Measurements from ENCODE around the gene CCDC91.

The CCDC91 gene

DNA sequence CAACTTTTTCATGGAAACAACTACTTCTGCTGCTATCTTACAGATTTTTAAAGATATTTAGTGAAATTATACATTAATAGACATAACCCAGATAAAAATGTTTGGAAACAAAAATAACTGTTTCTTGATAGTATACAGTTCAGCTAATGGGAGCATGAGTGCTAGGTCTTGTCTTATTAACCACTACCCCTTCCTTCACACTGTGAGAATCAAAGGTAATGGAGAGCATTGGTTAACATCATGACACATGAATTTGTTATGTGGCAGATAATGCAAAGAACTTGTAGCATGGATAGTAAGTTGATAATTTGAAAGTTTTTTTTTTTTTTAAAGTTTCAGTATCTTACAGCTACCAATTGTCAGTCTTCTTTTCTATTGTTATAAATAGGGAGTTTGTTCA, 44.2 kb downstream of the CCDC91 start:
- POLR2A ChIA-PET, result no interaction called here
- Histone ChIP-seq H3K36me3 (ENCODE audit: control insufficient read depth in 2 of 2, insufficient read depth in 1 of 2, low read length in 2 of 2) (no peaks in the 10 kb centered on the region), H3K27ac (ENCODE audit: extremely low read depth, low read depth, low read length) (no peak overlapping the region), H3K4me1 (ENCODE audit: control insufficient read depth, insufficient read depth, low read length) (no peaks in the 10 kb centered on the region; the same call in 1 of the 2 replicates), H3K9me3 (ENCODE audit: control insufficient read depth, insufficient read depth, low read depth, low read length) (no peaks in the 10 kb centered on the region), H3K4me3 (ENCODE audit: low read depth, low read length) (no peak overlapping the region)
- CTCF ChIA-PET, result no interaction called here
- TF ChIP-seq ZNF555 (tag by site-specific recombination; conservative IDR thresholded peaks at IDR 0.05) (no peak), ZNF138 (tag by site-specific recombination; IDR thresholded peaks at IDR 0.05; ENCODE audit: borderline replicate concordance) (no peak), ZSCAN23 (tag by site-specific recombination; IDR thresholded peaks at IDR 0.05) (no peak), ZBTB17 (tag by site-specific recombination; IDR thresholded peaks at IDR 0.05) (no peak), GLIS2 (tag by site-specific recombination; IDR thresholded peaks at IDR 0.05) (no peak), ZNF792 (tag by site-specific recombination; IDR thresholded peaks at IDR 0.05) (no peak), ZNF558 (tag by site-specific recombination; IDR thresholded peaks at IDR 0.05) (no peak), ZNF239 (tag by site-specific recombination; IDR thresholded peaks at IDR 0.05) (no peak), ZBTB1 (tag by site-specific recombination; IDR thresholded peaks at IDR 0.05) (no peak)
- TF ChIP-seq, protein P1, sequence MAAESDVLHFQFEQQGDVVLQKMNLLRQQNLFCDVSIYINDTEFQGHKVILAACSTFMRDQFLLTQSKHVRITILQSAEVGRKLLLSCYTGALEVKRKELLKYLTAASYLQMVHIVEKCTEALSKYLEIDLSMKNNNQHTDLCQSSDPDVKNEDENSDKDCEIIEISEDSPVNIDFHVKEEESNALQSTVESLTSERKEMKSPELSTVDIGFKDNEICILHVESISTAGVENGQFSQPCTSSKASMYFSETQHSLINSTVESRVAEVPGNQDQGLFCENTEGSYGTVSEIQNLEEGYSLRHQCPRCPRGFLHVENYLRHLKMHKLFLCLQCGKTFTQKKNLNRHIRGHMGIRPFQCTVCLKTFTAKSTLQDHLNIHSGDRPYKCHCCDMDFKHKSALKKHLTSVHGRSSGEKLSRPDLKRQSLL (tag by site-specific recombination; IDR thresholded peaks at IDR 0.05), result no peak

DNA sequence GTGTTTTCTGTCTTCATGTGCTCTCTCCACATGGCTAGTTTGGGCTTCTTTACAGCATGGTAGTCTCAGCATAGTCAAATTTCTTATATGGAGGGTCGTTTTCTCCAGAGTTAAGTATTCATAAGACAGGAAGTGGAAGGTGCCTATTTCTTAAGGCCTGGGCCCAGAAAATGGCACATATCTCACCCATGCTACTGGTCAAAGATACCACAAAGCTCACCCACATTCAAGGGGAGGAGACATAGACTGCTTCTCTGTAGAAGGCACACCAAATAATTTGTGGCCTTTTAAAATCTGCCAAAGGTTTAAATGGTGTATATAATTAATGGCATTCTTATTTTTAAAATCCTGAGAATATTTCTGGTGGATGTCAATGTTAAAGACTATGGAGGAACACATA, 44.8 kb downstream of the CCDC91 start:
- Histone ChIP-seq H3K27ac (ENCODE audit: extremely low read depth, low read depth, low read length) (no peak overlapping the region), H3K9me3 (ENCODE audit: control insufficient read depth, insufficient read depth, low read depth, low read length) (no peaks in the 10 kb centered on the region), H3K4me1 (ENCODE audit: control insufficient read depth, insufficient read depth, low read length) (no peaks in the 10 kb centered on the region; the same call in 1 of the 2 replicates), H3K36me3 (ENCODE audit: control insufficient read depth in 2 of 2, insufficient read depth in 1 of 2, low read length in 2 of 2) (no peaks in the 10 kb centered on the region), H3K4me3 (ENCODE audit: low read depth, low read length) (no peak overlapping the region)
- POLR2A ChIA-PET, result no interaction called here
- TF ChIP-seq ZNF510 (tag by site-specific recombination; IDR thresholded peaks at IDR 0.05; ENCODE audit: insufficient replicate concordance), result no peak
- TF ChIP-seq ZNF777 (tag by site-specific recombination; IDR thresholded peaks at IDR 0.05; ENCODE audit: borderline replicate concordance), result no peak
- no peak for TF ChIP-seq ZNF791 (tag by site-specific recombination; IDR thresholded peaks at IDR 0.05)
- TF ChIP-seq, protein P2, sequence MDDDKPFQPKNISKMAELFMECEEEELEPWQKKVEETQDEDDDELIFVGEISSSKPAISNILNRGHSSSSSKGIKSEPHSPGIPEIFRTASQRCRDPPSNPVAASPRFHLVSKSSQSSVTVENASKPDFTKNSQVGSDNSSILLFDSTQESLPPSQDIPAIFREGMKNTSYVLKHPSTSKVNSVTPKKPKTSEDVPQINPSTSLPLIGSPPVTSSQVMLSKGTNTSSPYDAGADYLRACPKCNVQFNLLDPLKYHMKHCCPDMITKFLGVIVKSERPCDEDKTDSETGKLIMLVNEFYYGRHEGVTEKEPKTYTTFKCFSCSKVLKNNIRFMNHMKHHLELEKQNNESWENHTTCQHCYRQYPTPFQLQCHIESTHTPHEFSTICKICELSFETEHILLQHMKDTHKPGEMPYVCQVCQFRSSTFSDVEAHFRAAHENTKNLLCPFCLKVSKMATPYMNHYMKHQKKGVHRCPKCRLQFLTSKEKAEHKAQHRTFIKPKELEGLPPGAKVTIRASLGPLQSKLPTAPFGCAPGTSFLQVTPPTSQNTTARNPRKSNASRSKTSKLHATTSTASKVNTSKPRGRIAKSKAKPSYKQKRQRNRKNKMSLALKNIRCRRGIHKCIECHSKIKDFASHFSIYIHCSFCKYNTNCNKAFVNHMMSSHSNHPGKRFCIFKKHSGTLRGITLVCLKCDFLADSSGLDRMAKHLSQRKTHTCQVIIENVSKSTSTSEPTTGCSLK (tag by site-specific recombination; IDR thresholded peaks at IDR 0.05), result no peak
- TF ChIP-seq ZNF785 (tag by site-specific recombination; IDR thresholded peaks at IDR 0.05), result no peak
- TF ChIP-seq ZNF555 (tag by site-specific recombination; conservative IDR thresholded peaks at IDR 0.05), result no peak
- TF ChIP-seq ZNF2 (tag by site-specific recombination; IDR thresholded peaks at IDR 0.05), result no peak
- no peak for TF ChIP-seq ZFP69B (tag by site-specific recombination; IDR thresholded peaks at IDR 0.05)
- no peak for TF ChIP-seq EGR2 (tag by site-specific recombination; IDR thresholded peaks at IDR 0.05; ENCODE audit: low read depth)
- TF ChIP-seq, protein P3, sequence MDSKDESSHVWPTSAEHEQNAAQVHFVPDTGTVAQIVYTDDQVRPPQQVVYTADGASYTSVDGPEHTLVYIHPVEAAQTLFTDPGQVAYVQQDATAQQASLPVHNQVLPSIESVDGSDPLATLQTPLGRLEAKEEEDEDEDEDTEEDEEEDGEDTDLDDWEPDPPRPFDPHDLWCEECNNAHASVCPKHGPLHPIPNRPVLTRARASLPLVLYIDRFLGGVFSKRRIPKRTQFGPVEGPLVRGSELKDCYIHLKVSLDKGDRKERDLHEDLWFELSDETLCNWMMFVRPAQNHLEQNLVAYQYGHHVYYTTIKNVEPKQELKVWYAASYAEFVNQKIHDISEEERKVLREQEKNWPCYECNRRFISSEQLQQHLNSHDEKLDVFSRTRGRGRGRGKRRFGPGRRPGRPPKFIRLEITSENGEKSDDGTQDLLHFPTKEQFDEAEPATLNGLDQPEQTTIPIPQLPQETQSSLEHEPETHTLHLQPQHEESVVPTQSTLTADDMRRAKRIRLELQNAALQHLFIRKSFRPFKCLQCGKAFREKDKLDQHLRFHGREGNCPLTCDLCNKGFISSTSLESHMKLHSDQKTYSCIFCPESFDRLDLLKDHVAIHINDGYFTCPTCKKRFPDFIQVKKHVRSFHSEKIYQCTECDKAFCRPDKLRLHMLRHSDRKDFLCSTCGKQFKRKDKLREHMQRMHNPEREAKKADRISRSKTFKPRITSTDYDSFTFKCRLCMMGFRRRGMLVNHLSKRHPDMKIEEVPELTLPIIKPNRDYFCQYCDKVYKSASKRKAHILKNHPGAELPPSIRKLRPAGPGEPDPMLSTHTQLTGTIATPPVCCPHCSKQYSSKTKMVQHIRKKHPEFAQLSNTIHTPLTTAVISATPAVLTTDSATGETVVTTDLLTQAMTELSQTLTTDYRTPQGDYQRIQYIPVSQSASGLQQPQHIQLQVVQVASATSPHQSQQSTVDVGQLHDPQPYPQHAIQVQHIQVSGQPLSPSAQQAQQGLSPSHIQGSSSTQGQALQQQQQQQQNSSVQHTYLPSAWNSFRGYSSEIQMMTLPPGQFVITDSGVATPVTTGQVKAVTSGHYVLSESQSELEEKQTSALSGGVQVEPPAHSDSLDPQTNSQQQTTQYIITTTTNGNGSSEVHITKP (tag by site-specific recombination; IDR thresholded peaks at IDR 0.05), result no peak
- TF ChIP-seq SCRT2 (tag by site-specific recombination; IDR thresholded peaks at IDR 0.05), result no peak
- TF ChIP-seq FEZF1 (tag by site-specific recombination; IDR thresholded peaks at IDR 0.05), result no peak
- TF ChIP-seq ZNF302 (tag by site-specific recombination; IDR thresholded peaks at IDR 0.05; ENCODE audit: low read depth), result no peak
- TF ChIP-seq ZNF626 (tag by site-specific recombination; IDR thresholded peaks at IDR 0.05), result no peak
- no peak for TF ChIP-seq WT1 (tag by site-specific recombination; IDR thresholded peaks at IDR 0.05)
- no peak for TF ChIP-seq ZNF169 (tag by site-specific recombination; IDR thresholded peaks at IDR 0.05)
- no peak for TF ChIP-seq RBAK (tag by site-specific recombination; IDR thresholded peaks at IDR 0.05)
- TF ChIP-seq, protein P4, sequence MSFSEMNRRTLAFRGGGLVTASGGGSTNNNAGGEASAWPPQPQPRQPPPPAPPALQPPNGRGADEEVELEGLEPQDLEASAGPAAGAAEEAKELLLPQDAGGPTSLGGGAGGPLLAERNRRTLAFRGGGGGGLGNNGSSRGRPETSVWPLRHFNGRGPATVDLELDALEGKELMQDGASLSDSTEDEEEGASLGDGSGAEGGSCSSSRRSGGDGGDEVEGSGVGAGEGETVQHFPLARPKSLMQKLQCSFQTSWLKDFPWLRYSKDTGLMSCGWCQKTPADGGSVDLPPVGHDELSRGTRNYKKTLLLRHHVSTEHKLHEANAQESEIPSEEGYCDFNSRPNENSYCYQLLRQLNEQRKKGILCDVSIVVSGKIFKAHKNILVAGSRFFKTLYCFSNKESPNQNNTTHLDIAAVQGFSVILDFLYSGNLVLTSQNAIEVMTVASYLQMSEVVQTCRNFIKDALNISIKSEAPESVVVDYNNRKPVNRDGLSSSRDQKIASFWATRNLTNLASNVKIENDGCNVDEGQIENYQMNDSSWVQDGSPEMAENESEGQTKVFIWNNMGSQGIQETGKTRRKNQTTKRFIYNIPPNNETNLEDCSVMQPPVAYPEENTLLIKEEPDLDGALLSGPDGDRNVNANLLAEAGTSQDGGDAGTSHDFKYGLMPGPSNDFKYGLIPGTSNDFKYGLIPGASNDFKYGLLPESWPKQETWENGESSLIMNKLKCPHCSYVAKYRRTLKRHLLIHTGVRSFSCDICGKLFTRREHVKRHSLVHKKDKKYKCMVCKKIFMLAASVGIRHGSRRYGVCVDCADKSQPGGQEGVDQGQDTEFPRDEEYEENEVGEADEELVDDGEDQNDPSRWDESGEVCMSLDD (tag by site-specific recombination; IDR thresholded peaks at IDR 0.05), result no peak
- no peak for TF ChIP-seq KLF1 (tag by site-specific recombination; IDR thresholded peaks at IDR 0.05)
- TF ChIP-seq GLIS2 (tag by site-specific recombination; IDR thresholded peaks at IDR 0.05), result no peak
- CTCF ChIA-PET, result no interaction called here

Measured in HEK293 (cell line).